Prostate gland (tissue), 2 donors: ENCODE measurements around the gene NCK1. TPM values are rescaled to one million over a fixed set of nuclear protein-coding genes. Genes with fewer than 3 reads are reported as not detected.
"Not testable (repeated sequence)": the region's sequence is repeated elsewhere in the genome, so short reads cannot be mapped to it uniquely, and the experiment has no call there.

Experiments
- DNase-seq: peaks from one replicate; pipeline ENCODE4 v3.0.0-alpha.2; 2019; ENCODE audit warnings: low spot score
- H3K27ac ChIP-seq, 2 donors: fragments of 200-600 bp; sonication (generic); 2 replicates each; pipeline ENCODE4 v1.5.1; 2017 to 2019
- H3K27me3 ChIP-seq: fragments of 200-600 bp; sonication (generic); replicated peaks from 2 replicates; pipeline ENCODE4 v1.5.1; 2019; ENCODE audit not compliant: insufficient read depth
- H3K36me3 ChIP-seq, 2 donors: fragments of 200-600 bp; sonication (generic); 1 replicate in 1 of 2; 2 replicates in 1 of 2; pipeline versions ENCODE4 v1.5.1 to v1.8.1; 2017 to 2019
- H3K4me1 ChIP-seq: fragments of 200-600 bp; sonication (generic); replicated peaks from 2 replicates; pipeline ENCODE4 v1.5.1; 2019
- H3K4me3 ChIP-seq, 2 donors: fragments of 200-600 bp; sonication (generic); 2 replicates each; pipeline ENCODE4 v1.5.1; 2017 to 2019
- H3K9me3 ChIP-seq: fragments of 200-600 bp; sonication (generic); 2 replicates; pipeline ENCODE4 v1.5.1; 2017
- CTCF ChIP-seq, 4 experiments: fragments of 200-600 bp in 2 of 4; fragments of 450-650 bp in 2 of 4; sonication (generic) in 2 of 4; IDR thresholded peaks; 1 replicate in 3 of 4; 2 replicates in 1 of 4; pipeline ENCODE4 v1.5.1; 2016 to 2019; ENCODE audit warnings: antibody characterized with exemption in 4 of 4, mild to moderate bottlenecking in 2 of 4, moderate library complexity in 2 of 4
- POLR2A ChIP-seq: fragments of 450-650 bp; IDR thresholded peaks from one replicate; pipeline ENCODE4 v1.6.1; 2016; ENCODE audit warnings: antibody characterized with exemption, mild to moderate bottlenecking
- POLR2AphosphoS5 ChIP-seq: sonication (generic); formaldehyde crosslinking; IDR thresholded peaks from one replicate; pipeline ENCODE4 v1.6.1; 2017; ENCODE audit warnings: antibody characterized with exemption
- WGBS: methylation state at CpG from one replicate; pipeline ENCODE4 v1.1.5; 2018; 5-methylcytosine and 5-hydroxymethylcytosine counted together
- intact Hi-C: fragments of 100-400 bp; cut with DNase I; formaldehyde crosslinking; loops from one replicate; pipeline ENCODE4 v1.14.2; 2022
- total RNA-seq, 2 donors: library from RNA; depleted of rRNA; stranded (reverse); fragments of >200 nt; gene quantifications; one replicate each; pipeline ENCODE4 v1.1.0, GENCODE V29; 2016

Gene NCK1
- total RNA-seq, 2 donors from 2014 or later, result 23.3 to 35.6 TPM

GRCh38 chr3:136979204-136979603 lies 117.2 kb downstream of the NCK1 start:
- Histone ChIP-seq H3K4me1 (no peaks in the 10 kb centered on the region), H3K27ac (no peak overlapping the region), H3K27me3 (no peaks in the 10 kb centered on the region), H3K36me3 (no peaks in the 10 kb centered on the region), H3K4me3 (no peak overlapping the region), H3K9me3 (no peaks in the 10 kb centered on the region)
- TF ChIP-seq CTCF (IDR thresholded peaks at IDR 0.05), result no peak
- no peak for DNase-seq
- intact Hi-C loops, result no loop called here

GRCh38 chr3:136979684-136980083 lies 117.7 kb downstream of the NCK1 start:
- no peak for TF ChIP-seq POLR2AphosphoS5
- no peak for TF ChIP-seq CTCF (IDR thresholded peaks at IDR 0.05)
- TF ChIP-seq POLR2A, result no peak
- DNase-seq, result no peak
- H3K27ac ChIP-seq, result no peak overlapping the region
- H3K9me3 ChIP-seq, result no peaks in the 10 kb centered on the region
- WGBS, result 77% methylated on average over 3 of the region's 3 CpGs
- H3K4me1 ChIP-seq, result no peaks in the 10 kb centered on the region
- H3K4me3 ChIP-seq, result no peak overlapping the region
- no peaks in the 10 kb centered on the region for H3K36me3 ChIP-seq
- intact Hi-C loops, result no loop called here
- H3K27me3 ChIP-seq, result no peaks in the 10 kb centered on the region

- no peak overlapping the region for H3K27ac ChIP-seq
- H3K4me1 ChIP-seq, result no peaks in the 10 kb centered on the region
- no peaks in the 10 kb centered on the region for H3K27me3 ChIP-seq
- no peak overlapping the region for H3K4me3 ChIP-seq
- WGBS, result 87% methylated on average over 5 of the region's 5 CpGs
- TF ChIP-seq POLR2AphosphoS5, result no peak
- no peak for TF ChIP-seq POLR2A
- TF ChIP-seq CTCF (IDR thresholded peaks at IDR 0.05), result no peak
- no peaks in the 10 kb centered on the region for H3K9me3 ChIP-seq
- intact Hi-C loops, result no loop called here
- no peak for DNase-seq
- no peaks in the 10 kb centered on the region for H3K36me3 ChIP-seq
Observed at GRCh38 chr3:136982033-136982432, 120.0 kb downstream of the NCK1 start.

- Histone ChIP-seq H3K27ac (no peak overlapping the region), H3K27me3 (no peaks in the 10 kb centered on the region), H3K9me3 (no peaks in the 10 kb centered on the region), H3K36me3 (no peaks in the 10 kb centered on the region), H3K4me1 (no peaks in the 10 kb centered on the region), H3K4me3 (no peak overlapping the region)
- intact Hi-C loops, result no loop called here
- no peak for DNase-seq
- 77% methylated on average over 4 of the region's 4 CpGs for WGBS
- TF ChIP-seq POLR2A (no peak), POLR2AphosphoS5 (no peak), CTCF (IDR thresholded peaks at IDR 0.05) (no peak)
Observed at GRCh38 chr3:136982520-136983138, 120.6 kb downstream of the NCK1 start.

- Histone ChIP-seq H3K27me3 (no peaks in the 10 kb centered on the region), H3K27ac (peak overlapping the region in 1 of 2 donors; percentile 46), H3K36me3 (no peaks in the 10 kb centered on the region), H3K4me3 (no peak overlapping the region), H3K9me3 (no peaks in the 10 kb centered on the region), H3K4me1 (no peaks in the 10 kb centered on the region)
- DNase-seq, result peak; percentile 87
- TF ChIP-seq POLR2A (peak; percentile 53), POLR2AphosphoS5 (peak; percentile 93), CTCF (IDR thresholded peaks at IDR 0.05) (peak in 1 of 4 experiments; percentile 6)
- 36% methylated on average over 3 of the region's 3 CpGs for WGBS
- intact Hi-C loops, result no loop called here
Observed at GRCh38 chr3:136984837-136985236, 122.8 kb downstream of the NCK1 start.

- over 99% methylated on average over 37 of the region's 39 CpGs for WGBS
- H3K36me3 ChIP-seq, H3K4me3 ChIP-seq, intact Hi-C loops, H3K27ac ChIP-seq, H3K9me3 ChIP-seq, H3K27me3 ChIP-seq, DNase-seq, H3K4me1 ChIP-seq: not testable (repeated sequence)
Observed at GRCh38 chr3:136987398-136987980, 125.5 kb downstream of the NCK1 start.
